Endothelial cell of umbilical vein (primary cell): Measurements from ENCODE around the gene EDARADD. TPM values are rescaled to one million over a fixed set of nuclear protein-coding genes. Genes with fewer than 3 reads are reported as not detected.

Experiments used
- BruUV-seq: library from RNA; stranded (reverse); fragments of 400-500 nt; replicated peaks from 2 replicates; lab custom pipeline; 2021; lab: Mats Ljungman, UMichigan
- CTCF ChIA-PET: fragments of 300-600, 350-600 bp; sonication (Branson Sonifier 250); formaldehyde crosslinking; loops from one replicate; lab custom pipeline; 2021; ENCODE audit warnings: antibody characterized with exemption, inconsistent platforms; lab: Charles Lee
- POLR2A ChIA-PET: fragments of 300-600, 350-600 bp; sonication (Branson Sonifier 250); formaldehyde crosslinking; loops from one replicate; lab custom pipeline; 2021; ENCODE audit warnings: antibody characterized with exemption, inconsistent platforms; lab: Charles Lee
- DNase-seq: peaks from one replicate; pipeline ENCODE4 v3.0.0-alpha.2; 2011; ENCODE audit warnings: low read depth, low spot score
- FAIRE-seq: peaks from 2 replicates; lab custom pipeline; 2011; peaks lifted over from hg19 to GRCh38; lab: Jason Lieb, UNC
- H2AFZ ChIP-seq: 2 replicates; pipeline ENCODE4 v1.6.0; 2012; ENCODE audit warnings: low read depth, low read length, control low read depth, inconsistent platforms
- H3K27ac ChIP-seq: 2 replicates; pipeline ENCODE4 v1.5.1; 2011; ENCODE audit warnings: low read depth, mild to moderate bottlenecking, control low read depth, low read length, moderate library complexity; ENCODE audit not compliant: insufficient read depth
- H3K27me3 ChIP-seq, 2 experiments: 2 replicates each; pipeline versions ENCODE4 v1.6.0 to v1.6.1; 2011; ENCODE audit warnings: low read length in 2 of 2, mixed read lengths in 1 of 2; ENCODE audit not compliant: control insufficient read depth in 2 of 2, insufficient read depth in 2 of 2
- H3K36me3 ChIP-seq, 2 experiments: 2 replicates in 1 of 2; 3 replicates in 1 of 2; pipeline ENCODE4 v1.5.1; 2011; ENCODE audit warnings: low read length in 2 of 2, mild to moderate bottlenecking in 1 of 2, moderate library complexity in 1 of 2; ENCODE audit not compliant: control insufficient read depth in 2 of 2, insufficient read depth in 2 of 2; ENCODE audit errors: extremely low read depth in 1 of 2
- H3K4me1 ChIP-seq: 3 replicates; pipeline ENCODE4 v1.5.1; 2011; ENCODE audit warnings: mild to moderate bottlenecking, low read length; ENCODE audit not compliant: control insufficient read depth, insufficient read depth; ENCODE audit errors: extremely low read depth
- H3K4me2 ChIP-seq: 2 replicates; pipeline ENCODE4 v1.6.1; 2011; ENCODE audit warnings: low read length, control low read depth, mixed read lengths; ENCODE audit not compliant: insufficient read depth
- H3K4me3 ChIP-seq, 3 experiments: fragments of 200-600 bp in 1 of 3; sonication (generic), shearing (Covaris generic) in 1 of 3; replicated peaks in 1 of 3; 2 replicates each; pipeline ENCODE4 v1.5.1; 2011 to 2016; ENCODE audit warnings: control low read depth in 3 of 3, low read length in 3 of 3, mild to moderate bottlenecking in 2 of 3, inconsistent platforms in 1 of 3, low read depth in 1 of 3, moderate library complexity in 1 of 3; ENCODE audit not compliant: insufficient read depth in 1 of 3
- H3K79me2 ChIP-seq: 2 replicates; pipeline ENCODE4 v1.6.0; 2012; ENCODE audit warnings: low read length, inconsistent platforms; ENCODE audit not compliant: control insufficient read depth, insufficient read depth
- H3K9ac ChIP-seq: replicated peaks from 2 replicates; pipeline ENCODE3; 2011; ENCODE audit warnings: low read length, control low read depth; ENCODE audit not compliant: insufficient read depth; ENCODE audit errors: extremely low read depth
- H3K9me1 ChIP-seq: replicated peaks from 3 replicates; pipeline ENCODE4 v1.6.0; 2011; ENCODE audit warnings: mild to moderate bottlenecking, low read length; ENCODE audit not compliant: control insufficient read depth, insufficient read depth; ENCODE audit errors: extremely low read depth
- H3K9me3 ChIP-seq: replicated peaks from 2 replicates; pipeline ENCODE4 v1.5.1; 2012; ENCODE audit warnings: low read length, inconsistent platforms; ENCODE audit not compliant: control insufficient read depth, insufficient read depth
- H4K20me1 ChIP-seq: replicated peaks from 2 replicates; pipeline ENCODE3; 2011; ENCODE audit warnings: mild to moderate bottlenecking, low read length; ENCODE audit not compliant: control insufficient read depth, insufficient read depth; ENCODE audit errors: extremely low read depth
- EZH2 ChIP-seq: IDR thresholded peaks from 2 replicates; pipeline ENCODE4 v1.6.1; 2012; ENCODE audit warnings: borderline replicate concordance, low read depth, mild to moderate bottlenecking, moderate library complexity, low read length, inconsistent platforms; ENCODE audit not compliant: severe bottlenecking
- FOS ChIP-seq: IDR thresholded peaks from 2 replicates; pipeline ENCODE4 v1.6.1; 2011; ENCODE audit warnings: mild to moderate bottlenecking, low read length, moderate library complexity, borderline replicate concordance; ENCODE audit not compliant: insufficient read depth
- GATA2 ChIP-seq: IDR thresholded peaks from 2 replicates; pipeline ENCODE4 v1.7.0; 2011; ENCODE audit warnings: low read depth, mild to moderate bottlenecking, moderate library complexity, mixed read lengths, low read length; ENCODE audit not compliant: insufficient read length, insufficient read depth
- JUN ChIP-seq: IDR thresholded peaks from 2 replicates; pipeline ENCODE4 v1.6.1; 2011; ENCODE audit warnings: borderline replicate concordance, low read depth; ENCODE audit not compliant: insufficient read length, insufficient read depth
- MYC ChIP-seq: IDR thresholded peaks from one replicate; pipeline ENCODE4 v1.6.1; 2011; ENCODE audit warnings: mild to moderate bottlenecking, low read depth, low read length
- dilution Hi-C: fragments of 300-500 bp; cut with MboI; formaldehyde crosslinking; loops from one replicate; pipeline ENCODE4 v1.15.0; 2019; ENCODE audit warnings: low sequenced_read_pairs; ENCODE audit not compliant: extremely low pct_ligation_motif_present
- intact Hi-C: fragments of 100-400 bp; cut with micrococcal nuclease; formaldehyde crosslinking; loops from one replicate; pipeline ENCODE4 v1.10.0; 2022
- polyA plus RNA-seq, 4 experiments: library from polyadenylated mRNA; depleted of rRNA in 3 of 4; stranded (reverse) in 3 of 4; unstranded in 1 of 4; fragments of >200 nt; gene quantifications; 2 replicates each; pipeline versions ENCODE4 v1.2.1 to v1.2.3, GENCODE V29; 2011 to 2012; ENCODE audit warnings: missing spikeins in 1 of 4
- total RNA-seq: library from RNA; stranded (reverse); gene quantifications from 2 replicates; pipeline ENCODE4 v1.2.3, GENCODE V29; 2021
- TF ChIP-seq, protein P1 (sequence below): IDR thresholded peaks from 2 replicates; pipeline ENCODE4 v1.6.1; 2011; ENCODE audit not compliant: insufficient read depth, insufficient read length

The EDARADD gene
- total and polyA plus RNA-seq, 2 donors (not counting 3 experiments of a cell fraction or from before 2014, with no cell fraction given) = not detected

GRCh38 chr1:236425031-236425663 lies 31.1 kb downstream of the EDARADD start:
- no peak overlapping the region for H3K4me3 ChIP-seq
- BruUV-seq = no TSS peak
- no peaks in the 10 kb centered on the region for H3K27me3 ChIP-seq
- DNase-seq (no peak), FAIRE-seq (no peak)
- no peak overlapping the region for H3K9ac ChIP-seq
- no peak overlapping the region for H2AFZ ChIP-seq
- ChIA-PET CTCF (no interaction called here), POLR2A (no interaction called here)
- no peaks in the 10 kb centered on the region for H3K9me3 ChIP-seq
- H3K9me1 ChIP-seq = no peaks in the 10 kb centered on the region
- no peak overlapping the region for H3K27ac ChIP-seq
- intact Hi-C loops = no loop called here
- H3K36me3 ChIP-seq = no peaks in the 10 kb centered on the region
- dilution Hi-C loops = no loop called here
- H3K4me2 ChIP-seq = no peak overlapping the region
- no peaks in the 10 kb centered on the region for H3K4me1 ChIP-seq
- H3K79me2 ChIP-seq = no peaks in the 10 kb centered on the region
- TF ChIP-seq EZH2 = no peak
- no peak for TF ChIP-seq GATA2
- TF ChIP-seq JUN = no peak
- TF ChIP-seq, protein P1, sequence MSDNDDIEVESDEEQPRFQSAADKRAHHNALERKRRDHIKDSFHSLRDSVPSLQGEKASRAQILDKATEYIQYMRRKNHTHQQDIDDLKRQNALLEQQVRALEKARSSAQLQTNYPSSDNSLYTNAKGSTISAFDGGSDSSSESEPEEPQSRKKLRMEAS = no peak
- no peak for TF ChIP-seq FOS
- TF ChIP-seq MYC = no peak
- H4K20me1 ChIP-seq = no peaks in the 10 kb centered on the region

- POLR2A ChIA-PET = no interaction called here
- H3K9me3 ChIP-seq = no peaks in the 10 kb centered on the region
- no peak for TF ChIP-seq MYC
- no TSS peak for BruUV-seq
- H3K4me2 ChIP-seq = no peak overlapping the region
- H3K9ac ChIP-seq = no peak overlapping the region
- dilution Hi-C loops (no loop called here), intact Hi-C loops (no loop called here)
- H3K27me3 ChIP-seq = no peaks in the 10 kb centered on the region
- DNase-seq = no peak
- H4K20me1 ChIP-seq = no peaks in the 10 kb centered on the region
- no peaks in the 10 kb centered on the region for H3K4me1 ChIP-seq
- no peak overlapping the region for H2AFZ ChIP-seq
- CTCF ChIA-PET = no interaction called here
- H3K36me3 ChIP-seq = no peaks in the 10 kb centered on the region
- H3K79me2 ChIP-seq = no peaks in the 10 kb centered on the region
- H3K9me1 ChIP-seq = no peaks in the 10 kb centered on the region
- no peak overlapping the region for H3K27ac ChIP-seq
- no peak for FAIRE-seq
- no peak overlapping the region for H3K4me3 ChIP-seq
These were observed 32.1 kb downstream of the EDARADD start for GRCh38 chr1:236426215-236426614.
